ENCODE measurements around the gene PHLPP1.

The PHLPP1 gene

DNA sequence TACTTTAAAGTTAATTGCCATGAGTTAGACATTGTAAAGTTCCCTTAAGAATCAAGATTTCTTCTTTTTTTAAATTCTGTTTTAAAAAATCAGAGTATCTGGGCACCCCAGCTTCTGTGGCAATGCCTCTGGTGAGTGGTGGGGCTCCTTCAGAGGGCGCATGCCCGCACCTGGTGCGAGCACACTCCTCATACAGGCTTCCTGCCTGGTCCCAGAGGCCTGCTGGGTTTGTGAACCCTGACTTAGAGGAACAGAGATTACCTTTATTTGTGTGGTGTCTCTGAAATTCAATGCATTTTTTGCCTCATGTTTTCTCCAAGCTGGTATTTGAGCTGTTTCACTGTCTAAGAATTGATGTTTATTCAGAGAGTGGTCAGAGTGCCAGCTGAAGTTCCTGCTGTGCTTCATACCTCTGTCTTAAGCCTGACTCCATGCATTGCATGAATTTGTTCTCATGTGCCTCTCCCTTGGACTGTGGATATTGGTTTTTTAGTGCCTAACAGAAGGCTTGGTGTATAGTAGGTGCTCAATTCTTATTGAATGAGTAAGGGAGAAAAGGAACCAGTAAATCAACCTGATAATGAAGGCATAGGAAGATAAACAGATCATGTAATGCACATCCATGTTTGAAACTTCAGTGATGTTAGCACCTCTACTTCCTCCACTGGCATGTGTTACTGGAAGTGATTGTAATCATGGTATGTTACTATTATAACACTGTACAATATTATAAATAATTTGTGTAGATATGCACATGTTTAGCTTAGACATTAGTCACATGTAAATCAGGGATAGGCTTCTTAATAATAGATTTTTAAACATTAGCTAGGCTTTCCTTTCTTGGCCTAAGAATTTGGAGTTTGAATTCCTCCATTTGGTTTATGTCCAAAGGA lies 29.0 kb downstream of the PHLPP1 start:
- no peak for DNase-seq

- DNase-seq = no peak
These were observed 29.9 kb downstream of the PHLPP1 start for GRCh38 chr18:62745089-62745751.

GRCh38 chr18:62749389-62749788 lies 34.0 kb downstream of the PHLPP1 start:
- no peak for DNase-seq

GRCh38 chr18:62751341-62751821 lies 36.0 kb downstream of the PHLPP1 start:
- DNase-seq = no peak

DNA sequence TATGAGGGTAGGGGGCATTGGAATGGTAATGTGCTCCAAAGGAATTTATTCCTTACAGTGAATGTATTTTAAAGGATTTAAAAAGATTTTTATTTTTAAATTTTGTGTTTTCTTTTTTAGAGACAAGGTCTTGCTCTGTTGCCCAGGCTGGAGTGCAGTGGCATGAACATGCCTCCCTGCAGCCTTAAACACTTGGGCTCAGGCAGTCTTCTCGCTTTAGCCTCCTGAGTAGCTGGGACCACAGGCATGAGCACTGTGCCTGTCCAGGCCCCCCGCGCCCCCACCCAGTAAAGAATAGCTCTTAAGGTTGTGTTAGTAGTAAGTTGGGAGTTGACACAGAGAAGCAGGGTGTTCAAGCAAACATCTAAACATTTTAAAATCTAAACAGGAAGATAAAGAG lies 36.6 kb downstream of the PHLPP1 start:
- DNase-seq = no peak

DNA sequence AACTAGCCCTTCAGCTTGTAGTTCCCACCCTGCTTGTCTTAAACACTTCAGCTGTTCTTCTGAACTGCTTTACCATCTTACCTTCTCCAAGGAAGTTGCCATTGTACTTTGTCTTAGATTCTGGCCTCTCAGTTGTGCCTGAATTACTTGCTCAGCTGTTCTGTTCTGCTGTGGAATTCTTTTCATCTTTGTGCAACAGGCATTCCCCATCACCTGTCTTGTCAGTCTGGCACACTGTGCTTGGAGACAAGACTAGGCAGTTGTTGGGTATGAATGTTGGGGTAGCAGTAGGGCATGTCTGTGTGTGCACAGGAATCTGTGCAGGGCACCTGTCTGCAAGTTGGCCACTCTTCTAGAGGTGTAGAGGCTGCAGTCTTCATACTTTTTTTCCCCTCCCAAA lies 38.7 kb downstream of the PHLPP1 start:
- DNase-seq = no peak

DNA sequence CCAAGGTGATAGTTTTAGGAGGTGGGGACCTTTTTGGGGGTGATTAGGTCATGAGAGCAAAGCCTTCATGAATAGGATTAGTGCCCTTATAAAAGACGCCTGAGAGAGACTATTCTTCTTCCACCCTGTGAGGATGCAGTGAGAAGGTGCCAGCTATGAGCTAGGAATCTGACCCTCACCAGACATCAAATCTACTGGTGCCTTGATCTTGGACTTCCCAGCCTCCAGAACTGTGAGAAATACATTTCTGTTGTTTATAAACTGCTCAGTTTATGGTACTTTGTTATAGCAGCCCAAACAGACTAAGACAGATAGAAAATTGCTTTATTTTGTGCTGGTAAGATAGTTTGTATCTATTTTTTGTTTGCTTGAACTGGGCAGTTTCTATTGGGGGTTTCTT lies 40.1 kb downstream of the PHLPP1 start:
- DNase-seq = no peak

DNA sequence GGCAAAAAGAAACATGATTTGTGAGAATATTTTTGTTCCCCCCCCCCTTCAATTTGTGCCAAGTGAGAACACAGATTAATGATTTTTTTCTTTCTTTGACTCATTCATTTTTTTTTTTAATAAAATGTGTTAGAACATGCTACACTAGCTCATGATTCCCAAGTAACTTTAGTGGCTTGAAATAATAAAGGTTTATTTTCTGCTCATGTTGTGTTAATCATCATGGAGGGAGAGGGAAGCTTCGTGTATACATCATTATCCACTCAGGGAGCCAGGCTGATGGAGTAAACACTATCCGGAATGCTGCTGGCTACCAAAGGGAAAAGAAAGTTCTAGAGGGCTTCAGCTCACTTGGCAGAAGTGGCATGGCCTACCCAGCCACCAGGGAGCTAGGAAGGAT lies 40.6 kb downstream of the PHLPP1 start:
- no peak for DNase-seq

DNA sequence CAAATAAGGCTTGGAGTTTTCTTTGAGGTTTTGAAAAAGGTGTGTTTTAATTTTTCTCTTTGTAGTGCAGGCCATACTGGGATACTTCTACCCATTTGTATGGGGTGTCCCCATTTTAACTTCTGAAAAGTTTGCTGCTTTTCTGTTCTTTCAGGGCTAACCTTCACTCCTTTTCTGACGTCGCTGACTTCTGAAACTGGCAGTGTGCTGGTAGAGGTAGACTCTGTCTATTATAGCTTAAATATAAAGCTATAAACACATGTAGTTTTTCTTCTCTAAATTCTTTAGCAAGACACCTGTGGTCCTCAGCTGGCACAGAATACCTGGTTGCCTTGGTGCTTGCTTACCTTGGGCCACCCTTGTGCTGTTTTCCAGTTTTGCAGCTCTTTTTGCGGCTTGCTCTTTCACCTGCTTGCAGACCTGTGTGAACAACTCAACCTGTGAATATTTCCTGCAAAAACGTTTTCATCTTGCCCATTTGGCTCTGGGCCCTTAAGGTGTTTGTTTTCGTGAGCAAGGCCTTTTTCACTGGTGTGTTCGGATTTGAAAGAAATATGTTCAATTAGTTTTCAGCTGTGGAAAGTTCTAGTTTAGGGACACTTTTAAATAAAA lies 42.2 kb downstream of the PHLPP1 start:
- DNase-seq = no peak

DNA sequence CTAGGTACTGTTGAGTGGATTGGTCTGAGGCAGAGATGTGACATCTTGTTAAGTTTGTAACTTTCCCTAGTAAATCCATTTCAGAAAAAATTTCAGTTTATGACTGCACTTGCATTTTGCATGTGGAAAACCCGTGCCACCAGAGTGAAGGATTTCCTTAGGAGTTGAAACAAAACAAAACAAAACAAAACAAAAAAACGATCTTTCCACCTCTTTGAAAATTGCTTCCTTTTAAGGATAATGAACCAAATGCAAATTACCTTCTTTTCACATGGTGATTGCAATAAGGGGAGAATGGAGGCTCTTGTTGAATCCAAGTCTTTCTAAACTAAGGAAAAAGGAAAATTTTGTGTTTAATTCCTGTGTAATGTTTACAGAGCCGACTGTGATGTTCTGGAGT lies 43.2 kb downstream of the PHLPP1 start:
- DNase-seq = no peak

- no peak for DNase-seq
These were observed 44.5 kb downstream of the PHLPP1 start for GRCh38 chr18:62759704-62760402.

- no peak for DNase-seq
These were observed 45.0 kb downstream of the PHLPP1 start for GRCh38 chr18:62760403-62760734.

- DNase-seq = no peak
These were observed 47.8 kb downstream of the PHLPP1 start for GRCh38 chr18:62763101-62763521.

- no peak for DNase-seq
These were observed 50.9 kb downstream of the PHLPP1 start for GRCh38 chr18:62766266-62766665.

GRCh38 chr18:62767321-62767720 lies 52.0 kb downstream of the PHLPP1 start:
- no peak for DNase-seq

DNA sequence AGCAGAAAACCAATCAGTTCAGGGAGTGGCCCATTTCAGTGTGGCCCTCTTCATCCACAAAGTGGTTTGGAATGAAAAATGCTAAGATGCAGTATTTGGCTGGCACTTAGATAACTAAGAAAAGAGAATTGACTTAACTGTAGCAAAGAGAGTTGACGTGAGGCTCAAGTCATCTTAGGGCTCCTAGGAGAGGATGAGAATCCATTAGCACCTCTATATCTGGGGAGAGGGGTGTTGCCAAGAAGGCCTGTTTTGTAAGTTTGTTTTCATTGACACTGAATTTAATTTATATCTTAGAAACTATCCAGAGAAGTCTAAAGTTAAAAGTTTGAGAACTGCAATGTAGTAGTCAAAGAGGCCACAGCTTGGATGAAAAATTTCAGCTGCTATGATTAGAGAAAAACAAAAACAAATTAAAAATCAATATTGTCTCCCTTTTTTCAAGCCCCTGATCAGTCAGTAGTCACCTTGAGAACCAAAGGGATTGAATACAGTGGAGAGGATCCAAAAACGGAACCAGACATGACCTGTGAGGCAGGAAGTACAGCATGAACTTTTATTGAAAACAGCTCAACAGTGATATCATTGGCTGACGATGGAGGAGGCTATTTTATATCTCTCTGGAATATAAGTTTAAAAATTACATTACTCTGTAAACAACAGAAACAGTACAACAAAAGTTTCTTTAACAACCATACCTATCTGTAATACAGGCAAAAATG lies 52.7 kb downstream of the PHLPP1 start:
- DNase-seq = no peak

DNA sequence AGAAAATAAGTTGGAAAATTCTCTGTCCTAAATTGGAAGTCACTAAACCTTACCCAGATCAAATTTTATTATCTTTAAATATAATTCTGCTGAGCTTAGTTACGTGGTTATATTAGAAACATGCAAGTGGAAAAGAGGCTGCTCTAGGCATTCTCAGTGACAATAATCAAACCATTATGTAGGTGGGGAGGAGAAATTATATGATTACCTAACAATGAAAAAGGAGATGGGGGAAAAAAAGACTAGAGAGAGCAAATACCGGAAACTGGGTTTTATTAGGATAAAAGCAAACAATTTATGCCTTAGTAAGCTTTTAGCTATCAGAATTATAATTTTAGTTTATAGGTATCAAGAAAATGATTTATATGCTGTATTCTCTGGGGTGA lies 53.2 kb downstream of the PHLPP1 start:
- no peak for DNase-seq

GRCh38 chr18:62769216-62769615 lies 53.9 kb downstream of the PHLPP1 start:
- no peak for DNase-seq

DNA sequence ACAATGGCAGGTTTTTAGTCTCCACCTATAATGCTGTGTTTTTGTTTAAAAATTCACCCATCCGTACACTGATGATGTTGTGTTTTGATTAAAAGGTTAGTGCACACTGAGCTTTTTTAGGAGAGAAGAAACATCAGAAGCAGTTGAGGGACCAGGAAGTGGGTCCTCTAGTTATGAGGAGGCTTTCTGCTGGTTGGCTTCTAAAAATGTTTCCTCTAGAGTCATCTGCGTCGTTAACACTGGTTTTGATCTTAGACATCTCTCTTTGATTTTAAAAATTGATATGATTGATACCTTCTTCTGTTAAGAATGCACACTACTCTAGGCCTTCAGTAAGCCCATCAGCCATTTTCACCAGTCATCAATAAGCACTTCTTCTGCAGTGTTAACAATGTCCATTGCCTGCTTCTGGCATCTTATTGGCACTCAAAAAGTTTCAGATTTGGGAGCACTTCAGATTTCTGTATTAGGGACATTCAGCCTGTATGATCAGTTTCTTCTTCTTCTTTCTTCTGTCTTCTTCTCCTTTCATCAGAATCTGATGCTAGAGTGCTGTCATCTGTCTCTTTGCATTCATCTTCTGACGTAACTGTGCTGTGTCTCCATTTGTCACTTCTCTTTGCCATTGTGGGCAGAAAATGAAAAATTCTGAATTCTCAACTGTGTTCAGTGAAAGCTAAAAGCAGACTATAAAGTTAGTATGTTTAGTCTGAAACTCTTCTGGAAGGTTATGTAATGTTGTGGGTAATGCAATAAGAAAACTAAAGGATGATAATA lies 56.3 kb downstream of the PHLPP1 start:
- DNase-seq = peak in 2 of 6 experiments; percentile 2 to 9

DNA sequence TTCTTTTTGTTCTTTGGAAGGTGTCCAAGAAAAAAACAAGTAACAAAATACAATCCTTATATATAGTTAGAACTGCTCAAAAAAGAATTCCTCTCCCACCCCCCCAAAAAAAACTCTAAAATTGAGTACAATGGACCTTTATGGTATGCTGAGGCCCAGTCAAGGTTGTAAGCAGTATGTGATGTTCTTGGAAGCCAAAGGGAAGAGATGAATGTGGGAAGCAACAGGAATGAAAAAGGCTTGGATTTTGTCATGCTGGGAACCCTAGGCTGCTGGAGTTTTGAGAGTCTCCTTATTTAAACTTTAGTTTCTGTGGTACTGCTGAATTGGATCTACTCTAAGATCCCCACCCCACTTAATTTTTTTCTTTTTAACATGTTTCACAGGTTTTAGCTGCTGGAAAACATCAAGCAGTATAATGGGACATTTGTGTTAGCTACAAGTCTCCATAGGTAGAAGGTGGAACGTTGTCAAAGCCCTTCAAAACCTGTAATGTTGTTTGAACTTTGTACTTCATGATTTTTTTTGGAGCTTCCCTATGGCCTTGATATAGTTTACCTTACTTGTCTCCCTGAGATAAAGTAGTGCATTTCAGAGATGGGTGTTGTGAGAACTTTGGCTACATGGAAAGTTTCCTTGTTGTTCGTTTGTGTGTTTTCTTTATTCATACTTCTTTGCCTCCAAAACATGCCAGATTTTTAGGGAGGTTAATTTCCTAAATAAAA lies 57.7 kb downstream of the PHLPP1 start:
- DNase-seq = no peak

- DNase-seq = no peak
These were observed 58.4 kb downstream of the PHLPP1 start for GRCh38 chr18:62773691-62774090.
